GM23338 (cell line): ENCODE measurements around the gene SYNPR. TPM values are rescaled to one million over a fixed set of nuclear protein-coding genes. Genes with fewer than 3 reads are reported as not detected.

Source experiments
- ATAC-seq: fragments of 200-7000 bp; cut with Tn5 transposase; 3 replicates; pipeline ENCODE4 v1.9.1; 2020
- DNase-seq: peaks from one replicate; pipeline ENCODE4 v3.0.0-alpha.2; 2015; ENCODE audit warnings: low spot score
- H2AFZ ChIP-seq: fragments of 200-600 bp; sonication (generic); 2 replicates; pipeline ENCODE4 v1.8.0; 2016; ENCODE audit warnings: antibody characterized with exemption, mild to moderate bottlenecking, moderate library complexity
- H3F3A ChIP-seq: fragments of 200-600 bp; sonication (generic); replicated peaks from 2 replicates; pipeline ENCODE4 v1.8.0; 2017; ENCODE audit warnings: antibody characterized with exemption, mixed run types, low read depth
- H3K27ac ChIP-seq: fragments of 200-600 bp; sonication (generic); 2 replicates; pipeline ENCODE4 v1.6.1; 2016; ENCODE audit warnings: low read depth
- H3K27me3 ChIP-seq: fragments of 200-600 bp; sonication (generic); 2 replicates; pipeline ENCODE4 v1.8.0; 2016; ENCODE audit warnings: mild to moderate bottlenecking, mixed run types, moderate library complexity; ENCODE audit not compliant: insufficient read depth
- H3K36me3 ChIP-seq: fragments of 200-600 bp; sonication (generic); 2 replicates; pipeline ENCODE4 v1.8.0; 2016; ENCODE audit warnings: mild to moderate bottlenecking; ENCODE audit not compliant: insufficient read depth
- H3K4me1 ChIP-seq: fragments of 200-600 bp; sonication (generic); 2 replicates; pipeline ENCODE4 v1.8.0; 2016; ENCODE audit warnings: mild to moderate bottlenecking, moderate library complexity; ENCODE audit not compliant: insufficient read depth
- H3K4me2 ChIP-seq: fragments of 200-600 bp; sonication (generic); 2 replicates; pipeline ENCODE4 v1.7.1; 2017; ENCODE audit warnings: mixed run types
- H3K4me3 ChIP-seq: fragments of 200-600 bp; sonication (generic); 2 replicates; pipeline ENCODE4 v1.6.1; 2016; ENCODE audit warnings: mixed run types
- H3K79me2 ChIP-seq: fragments of 200-600 bp; sonication (generic); replicated peaks from 2 replicates; pipeline ENCODE4 v1.8.0; 2017; ENCODE audit warnings: mild to moderate bottlenecking; ENCODE audit not compliant: insufficient read depth
- H3K9me2 ChIP-seq: fragments of 200-600 bp; sonication (generic); 2 replicates; pipeline ENCODE4 v1.8.0; 2017; ENCODE audit not compliant: insufficient read depth
- H4K20me1 ChIP-seq: fragments of 200-600 bp; sonication (generic); replicated peaks from 2 replicates; pipeline ENCODE4 v1.8.0; 2017; ENCODE audit warnings: mild to moderate bottlenecking; ENCODE audit not compliant: insufficient read depth
- H3K27ac Mint-ChIP-seq: 2 replicates; pipeline ENCODE4 v1.8.0; 2020; ENCODE audit warnings: inconsistent platforms, mild to moderate bottlenecking, moderate library complexity, mixed read lengths
- H3K27me3 Mint-ChIP-seq: 3 replicates; pipeline ENCODE4 v1.8.0; 2022; ENCODE audit warnings: low read depth, mild to moderate bottlenecking, moderate library complexity, mixed read lengths, inconsistent platforms; ENCODE audit not compliant: insufficient read depth, poor library complexity
- H3K36me3 Mint-ChIP-seq: 3 replicates; pipeline ENCODE4 v1.8.0; 2021; ENCODE audit warnings: low read depth, mild to moderate bottlenecking, inconsistent platforms, moderate library complexity, mixed read lengths
- H3K4me1 Mint-ChIP-seq: 3 replicates; pipeline ENCODE4 v1.8.0; 2020; ENCODE audit warnings: mild to moderate bottlenecking, inconsistent platforms, mixed read lengths
- H3K4me3 Mint-ChIP-seq: 3 replicates; pipeline ENCODE4 v1.8.0; 2021; ENCODE audit warnings: moderate library complexity, mild to moderate bottlenecking, inconsistent platforms, mixed read lengths
- H3K9me3 Mint-ChIP-seq: 3 replicates; pipeline ENCODE4 v1.8.0; 2020; ENCODE audit warnings: moderate library complexity, mild to moderate bottlenecking, inconsistent platforms, mixed read lengths
- CREB1 ChIP-seq: fragments of 250-450 bp; sonication (Bioruptor Pico); IDR thresholded peaks from 2 replicates; pipeline ENCODE4 v1.5.0; 2020; ENCODE audit warnings: low read depth, mild to moderate bottlenecking, moderate library complexity
- CTCF ChIP-seq, 2 experiments: fragments of 200-600 bp in 1 of 2; sonication (generic) in 1 of 2; conservative IDR thresholded peaks; 2 replicates each; pipeline versions ENCODE4 v1.5.1 to v1.6.1; 2016 to 2017; ENCODE audit warnings: antibody characterized with exemption in 2 of 2, low read depth in 2 of 2, mild to moderate bottlenecking in 2 of 2, moderate library complexity in 1 of 2
- EZH2 ChIP-seq: fragments of 200-600 bp; sonication (generic); IDR thresholded peaks from one replicate; pipeline ENCODE4 v1.8.0; 2017; ENCODE audit warnings: antibody characterized with exemption, mild to moderate bottlenecking, low read depth; ENCODE audit not compliant: unreplicated experiment
- EZH2phosphoT487 ChIP-seq: fragments of 200-600 bp; sonication (generic); IDR thresholded peaks from one replicate; pipeline ENCODE4 v1.8.1; 2018; ENCODE audit warnings: antibody characterized with exemption; ENCODE audit not compliant: unreplicated experiment
- JUNB ChIP-seq: IDR thresholded peaks from one replicate; pipeline ENCODE4 v1.6.1; 2016; ENCODE audit warnings: antibody characterized with exemption; ENCODE audit not compliant: unreplicated experiment
- NANOG ChIP-seq: IDR thresholded peaks from 2 replicates; pipeline ENCODE4 v1.6.1; 2016; ENCODE audit warnings: antibody characterized with exemption, borderline replicate concordance
- POLR2AphosphoS5 ChIP-seq: IDR thresholded peaks from 2 replicates; pipeline ENCODE4 v1.6.1; 2016; ENCODE audit warnings: antibody characterized with exemption, low read depth
- REST ChIP-seq: IDR thresholded peaks from one replicate; pipeline ENCODE4 v1.6.1; 2018; ENCODE audit warnings: antibody characterized with exemption; ENCODE audit not compliant: unreplicated experiment
- STAT1 ChIP-seq: IDR thresholded peaks from one replicate; pipeline ENCODE4 v1.6.1; 2016; ENCODE audit warnings: antibody characterized with exemption; ENCODE audit not compliant: unreplicated experiment
- ZNF114 ChIP-seq: fragments of 250-450 bp; sonication (Bioruptor Pico); IDR thresholded peaks from 2 replicates; pipeline ENCODE4 v1.5.0; 2020; ENCODE audit warnings: mild to moderate bottlenecking, moderate library complexity
- ZNF331 ChIP-seq: fragments of 250-450 bp; sonication (Bioruptor Pico); IDR thresholded peaks from 2 replicates; pipeline ENCODE4 v1.5.0; 2020; ENCODE audit warnings: low read depth, mild to moderate bottlenecking, moderate library complexity
- polyA plus RNA-seq: library from polyadenylated mRNA; unstranded; fragments of >200 nt; fragmentation: Nextera tagmentation; extraction: Ambion mirVana; gene quantifications from 2 replicates; pipeline ENCODE4 v1.2.1, GENCODE V29; 2016
- total RNA-seq: library from RNA; depleted of rRNA; stranded (reverse); fragments of >200 nt; shearing (Covaris generic); gene quantifications from 2 replicates; pipeline ENCODE4 v1.2.3, GENCODE V29; 2014
- TF ChIP-seq, protein P1 (sequence below): IDR thresholded peaks from 2 replicates; pipeline ENCODE4 v1.6.1; 2016; ENCODE audit warnings: antibody characterized with exemption

Gene SYNPR
- total and polyA plus RNA-seq, 2 experiments from 2014 or later: 0.38 to 0.55 TPM

DNA sequence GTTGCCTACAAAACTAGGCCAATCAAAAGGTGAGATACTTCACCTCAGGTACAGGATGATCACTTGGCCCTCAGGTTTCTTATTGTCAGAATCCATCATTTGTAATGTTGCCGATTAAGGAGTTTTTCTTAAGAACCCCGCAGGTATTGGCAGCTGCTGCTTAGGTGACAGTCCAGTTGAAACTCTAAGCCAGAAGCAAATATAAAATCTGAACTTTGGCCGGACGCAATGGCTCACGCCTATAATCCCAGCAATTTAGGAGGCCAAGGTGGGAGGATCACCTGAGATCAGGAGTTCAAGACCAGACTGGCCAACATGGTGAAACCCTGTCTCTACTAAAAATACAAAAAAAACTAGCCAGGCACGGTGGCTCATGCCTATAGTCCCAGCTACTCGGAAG lies 331.3 kb downstream of the SYNPR start:
- no peak for DNase-seq
- Mint-ChIP-seq H3K4me1 (peaks cover 3% of the 10 kb centered on the region; the same call in 1 of the 3 replicates), H3K36me3 (no peaks in the 10 kb centered on the region), H3K9me3 (no peaks in the 10 kb centered on the region), H3K4me3 (no peak overlapping the region), H3K27ac (no peak overlapping the region), H3K27me3 (no peaks in the 10 kb centered on the region)
- H3K4me3 ChIP-seq: no peak overlapping the region
- H3K4me1 ChIP-seq: no peaks in the 10 kb centered on the region
- H3F3A ChIP-seq: no peaks in the 10 kb centered on the region
- no peak overlapping the region for H3K4me2 ChIP-seq
- no peak overlapping the region for H2AFZ ChIP-seq
- no peaks in the 10 kb centered on the region for H3K27me3 ChIP-seq
- H4K20me1 ChIP-seq: no peaks in the 10 kb centered on the region
- no peak for ATAC-seq
- TF ChIP-seq JUNB (no peak), STAT1 (no peak), NANOG (no peak), EZH2phosphoT487 (no peak), POLR2AphosphoS5 (no peak), ZNF331 (CRISPR knock-in tag) (no peak), ZNF114 (CRISPR knock-in tag) (no peak), CTCF (conservative IDR thresholded peaks at IDR 0.05; ENCODE audit: low read depth in 2 of 2) (no peak), EZH2 (no peak), CREB1 (CRISPR knock-in tag) (no peak)
- TF ChIP-seq, protein P1, sequence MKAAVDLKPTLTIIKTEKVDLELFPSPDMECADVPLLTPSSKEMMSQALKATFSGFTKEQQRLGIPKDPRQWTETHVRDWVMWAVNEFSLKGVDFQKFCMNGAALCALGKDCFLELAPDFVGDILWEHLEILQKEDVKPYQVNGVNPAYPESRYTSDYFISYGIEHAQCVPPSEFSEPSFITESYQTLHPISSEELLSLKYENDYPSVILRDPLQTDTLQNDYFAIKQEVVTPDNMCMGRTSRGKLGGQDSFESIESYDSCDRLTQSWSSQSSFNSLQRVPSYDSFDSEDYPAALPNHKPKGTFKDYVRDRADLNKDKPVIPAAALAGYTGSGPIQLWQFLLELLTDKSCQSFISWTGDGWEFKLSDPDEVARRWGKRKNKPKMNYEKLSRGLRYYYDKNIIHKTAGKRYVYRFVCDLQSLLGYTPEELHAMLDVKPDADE: no peak
- no peaks in the 10 kb centered on the region for H3K36me3 ChIP-seq
- no peak overlapping the region for H3K27ac ChIP-seq
- no peaks in the 10 kb centered on the region for H3K79me2 ChIP-seq
- H3K9me2 ChIP-seq: no peaks in the 10 kb centered on the region

DNA sequence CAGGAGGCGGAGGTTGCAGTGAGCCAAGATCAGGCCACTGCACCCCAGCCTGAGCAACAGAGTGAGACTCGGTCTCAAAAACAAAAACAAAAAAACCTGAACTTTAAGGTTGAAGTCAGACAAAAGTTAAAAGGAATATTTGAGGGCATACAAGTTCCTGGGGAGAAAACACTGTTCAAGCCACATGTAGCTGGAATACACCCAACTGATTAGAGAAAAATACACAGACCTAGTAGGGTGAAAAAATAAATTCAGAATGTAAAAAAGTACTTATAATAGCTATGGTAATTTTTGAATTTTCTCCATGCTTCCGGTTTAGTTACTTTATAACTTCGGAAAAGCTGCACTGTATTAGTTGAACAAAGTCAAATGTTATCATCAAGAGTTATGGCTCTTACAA lies 331.7 kb downstream of the SYNPR start:
- Histone ChIP-seq H3K27me3 (no peaks in the 10 kb centered on the region), H3K36me3 (no peaks in the 10 kb centered on the region)
- TF ChIP-seq REST (no peak), EZH2phosphoT487 (no peak), CTCF (conservative IDR thresholded peaks at IDR 0.05; ENCODE audit: low read depth in 2 of 2) (no peak), ZNF114 (CRISPR knock-in tag) (no peak)
- TF ChIP-seq, protein P1: no peak

More for the DNA sequence above, 331.7 kb downstream of the SYNPR start:
- Histone ChIP-seq H4K20me1 (no peaks in the 10 kb centered on the region), H3K4me1 (no peaks in the 10 kb centered on the region), H3K27ac (no peak overlapping the region), H3K79me2 (no peaks in the 10 kb centered on the region), H3F3A (no peaks in the 10 kb centered on the region), H3K9me2 (0 out of 2 replicates have a peak, but pooled peaks cover 4% of the 10 kb centered on the region), H3K4me2 (no peak overlapping the region), H2AFZ (no peak overlapping the region), H3K4me3 (no peak overlapping the region)
- DNase-seq (no peak), ATAC-seq (no peak)
- Mint-ChIP-seq H3K4me3 (no peak overlapping the region), H3K27me3 (no peaks in the 10 kb centered on the region), H3K9me3 (no peaks in the 10 kb centered on the region), H3K36me3 (no peaks in the 10 kb centered on the region), H3K4me1 (peaks cover 3% of the 10 kb centered on the region; the same call in 1 of the 3 replicates), H3K27ac (no peak overlapping the region)
